GM13976 (cell line): ENCODE data around the gene CCDC190.

Source experiments
- DNase-seq: peaks from one replicate; pipeline ENCODE4 v3.0.0; 2012; ENCODE audit warnings: low spot score
- CTCF ChIP-seq: IDR thresholded peaks from 2 replicates; pipeline ENCODE4 v1.5.1; 2012; ENCODE audit warnings: borderline replicate concordance, mild to moderate bottlenecking; ENCODE audit not compliant: insufficient read depth; ENCODE audit errors: extremely low read depth, missing control alignments, control extremely low read depth
- in situ Hi-C: fragments of 300-500 bp; cut with MboI; formaldehyde crosslinking; loops from one replicate; pipeline ENCODE4 v1.12.0; 2022; ENCODE audit warnings: low sequenced_read_pairs, mixed read lengths, inconsistent platforms; ENCODE audit not compliant: unreplicated experiment

CCDC190 gene

GRCh38 chr1:162893612-162893908 is 32.6 kb upstream of the CCDC190 start:
- in situ Hi-C loops: loop anchor here (25.0 kb wide), 1 partner anchor 294 kb away; no protein-coding TSS in a partner anchor
- no peak for TF ChIP-seq CTCF
- DNase-seq: no peak

DNA sequence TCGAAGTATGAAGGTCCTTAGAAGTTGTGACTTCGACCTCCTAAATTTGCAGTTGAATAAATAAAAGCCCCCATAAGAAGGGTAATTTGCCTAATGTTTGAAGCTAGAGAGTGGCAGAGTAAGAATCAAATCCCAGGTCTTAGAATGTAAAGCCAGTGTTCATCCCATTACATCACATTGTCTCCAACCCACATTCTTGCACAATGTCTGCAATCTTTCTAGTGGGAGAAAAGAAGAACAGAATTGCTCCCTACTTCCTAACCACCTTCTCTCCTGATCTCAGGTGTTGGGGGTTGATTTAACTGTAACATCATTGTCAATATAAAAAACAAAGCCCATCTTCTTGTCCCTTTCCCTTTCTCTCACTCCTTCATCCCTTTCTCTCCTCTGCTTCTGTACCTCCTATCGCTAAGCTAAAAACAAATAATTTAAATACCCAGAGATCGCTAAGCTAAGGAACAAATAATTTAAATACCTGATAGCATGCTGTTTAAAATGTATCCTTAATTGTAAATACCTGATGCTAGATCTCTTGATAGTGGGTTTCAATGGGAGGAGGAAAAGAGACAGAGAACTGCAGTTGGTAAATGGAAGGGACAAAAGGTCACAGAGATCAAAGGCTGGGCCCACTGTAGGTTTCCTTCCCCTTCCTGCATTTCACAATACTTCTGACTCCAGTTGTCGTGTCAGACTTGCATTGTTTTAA is 32.1 kb upstream of the CCDC190 start:
- no peak for TF ChIP-seq CTCF
- no peak for DNase-seq
- in situ Hi-C loops: loop anchor here (25.0 kb wide), 1 partner anchor 294 kb away; no protein-coding TSS in a partner anchor

- in situ Hi-C loops: loop anchor here (25.0 kb wide), 1 partner anchor 297 kb away; no protein-coding TSS in a partner anchor
- no peak for TF ChIP-seq CTCF
- no peak for DNase-seq
These were observed 29.0 kb upstream of the CCDC190 start for GRCh38 chr1:162889989-162890388.

- no peak for DNase-seq
- TF ChIP-seq CTCF: no peak
- in situ Hi-C loops: loop anchor here (25.0 kb wide), 1 partner anchor 301 kb away; no protein-coding TSS in a partner anchor
These were observed 25.7 kb upstream of the CCDC190 start for GRCh38 chr1:162886705-162887104.

DNA sequence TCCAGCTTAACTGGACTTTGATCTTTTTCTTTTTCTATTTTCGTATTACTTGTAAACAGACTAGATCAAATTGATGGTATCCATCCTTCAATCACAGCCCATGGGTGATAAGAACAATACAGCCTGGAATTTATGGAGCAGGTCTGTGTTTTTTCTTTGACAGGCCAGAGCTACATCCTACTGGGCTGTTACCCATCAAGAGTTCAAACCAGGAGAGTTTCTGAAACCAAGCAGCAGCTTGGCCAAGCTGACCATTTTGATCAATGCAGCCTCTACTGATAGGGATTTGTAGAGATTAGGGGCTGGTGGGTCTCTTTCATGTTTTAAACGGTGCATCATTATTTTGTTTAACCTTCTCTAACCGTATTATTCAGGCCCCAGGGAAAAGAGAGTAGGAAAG is 24.3 kb upstream of the CCDC190 start:
- in situ Hi-C loops: loop anchor here (25.0 kb wide), 1 partner anchor 302 kb away; no protein-coding TSS in a partner anchor
- TF ChIP-seq CTCF: no peak
- DNase-seq: no peak

DNA sequence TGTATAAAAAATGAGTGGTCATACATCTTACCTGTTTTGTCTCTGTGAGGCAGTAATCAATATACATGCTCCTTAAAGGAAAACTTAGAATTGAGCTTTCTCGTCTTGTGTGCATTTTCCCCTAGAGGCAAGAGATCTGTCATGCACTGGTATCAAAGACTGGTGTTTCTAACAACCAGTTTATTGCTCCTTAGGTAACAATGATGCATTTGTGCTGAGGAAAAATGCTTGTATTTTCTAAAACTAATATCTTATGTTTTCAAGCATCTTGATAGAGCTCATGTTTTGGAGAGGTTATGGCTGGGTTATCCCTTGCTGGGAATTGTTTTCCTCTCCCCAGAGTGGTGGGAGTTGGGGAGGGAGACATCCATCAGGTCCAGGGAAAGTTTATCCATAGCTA is 23.9 kb upstream of the CCDC190 start:
- TF ChIP-seq CTCF: no peak
- in situ Hi-C loops: loop anchor here (25.0 kb wide), 1 partner anchor 302 kb away; no protein-coding TSS in a partner anchor
- no peak for DNase-seq
